DOHH2 (cell line): ENCODE measurements around the gene JADE3.

Source experiments
- H3F3A ChIP-seq: fragments of 200-600 bp; sonication (generic), shearing (Covaris generic); 2 replicates; pipeline ENCODE4 v1.6.0; 2016; ENCODE audit warnings: antibody characterized with exemption, mild to moderate bottlenecking; ENCODE audit not compliant: control insufficient read depth, insufficient read depth
- H3K27ac ChIP-seq: fragments of 200-600 bp; sonication (generic); 2 replicates; pipeline ENCODE4 v1.5.1; 2014; ENCODE audit warnings: low read depth, mild to moderate bottlenecking, low read length, moderate library complexity
- H3K27me3 ChIP-seq: fragments of 200-600 bp; sonication (generic); 2 replicates; pipeline ENCODE4 v1.6.1; 2014; ENCODE audit warnings: mild to moderate bottlenecking, low read length, mixed read lengths; ENCODE audit not compliant: control insufficient read depth
- H3K36me3 ChIP-seq: fragments of 200-600 bp; sonication (generic); 2 replicates; pipeline ENCODE4 v1.6.1; 2014; ENCODE audit warnings: mild to moderate bottlenecking, low read length, moderate library complexity, mixed read lengths; ENCODE audit not compliant: control insufficient read depth
- H3K4me1 ChIP-seq: fragments of 200-600 bp; sonication (generic); 2 replicates; pipeline ENCODE4 v1.6.1; 2014; ENCODE audit warnings: mild to moderate bottlenecking, low read length, mixed read lengths; ENCODE audit not compliant: control insufficient read depth
- H3K4me2 ChIP-seq: fragments of 200-600 bp; sonication (generic); 2 replicates; pipeline ENCODE4 v1.6.0; 2014; ENCODE audit warnings: mild to moderate bottlenecking, low read length, moderate library complexity
- H3K4me3 ChIP-seq: fragments of 200-600 bp; sonication (generic); 2 replicates; pipeline ENCODE4 v1.5.1; 2014; ENCODE audit warnings: mild to moderate bottlenecking, low read length, mixed read lengths
- H3K79me2 ChIP-seq: fragments of 200-600 bp; sonication (generic); 2 replicates; pipeline ENCODE4 v1.6.1; 2014; ENCODE audit warnings: mild to moderate bottlenecking, low read length, mixed read lengths; ENCODE audit not compliant: control insufficient read depth
- H3K9me2 ChIP-seq: fragments of 200-600 bp; sonication (generic); replicated peaks from 2 replicates; pipeline ENCODE4 v1.6.1; 2014; ENCODE audit warnings: mild to moderate bottlenecking, low read length, mixed read lengths; ENCODE audit not compliant: control insufficient read depth
- H3K9me3 ChIP-seq: fragments of 200-600 bp; sonication (generic); 2 replicates; pipeline ENCODE4 v1.6.1; 2014; ENCODE audit warnings: antibody characterized with exemption, low read length, mixed read lengths; ENCODE audit not compliant: control insufficient read depth, insufficient read depth
- H4K20me1 ChIP-seq: fragments of 200-600 bp; sonication (generic); 2 replicates; pipeline ENCODE4 v1.6.0; 2014; ENCODE audit warnings: low read depth, mild to moderate bottlenecking, antibody characterized with exemption, low read length, moderate library complexity; ENCODE audit not compliant: control insufficient read depth, insufficient read depth
- EZH2phosphoT487 ChIP-seq: fragments of 200-600 bp; sonication (generic); IDR thresholded peaks from 2 replicates; pipeline ENCODE4 v1.6.1; 2017; ENCODE audit warnings: borderline replicate concordance, mild to moderate bottlenecking, antibody characterized with exemption, low read length, moderate library complexity, mixed read lengths
- TF ChIP-seq, protein P1 (sequence below): fragments of 200-600 bp; sonication (generic); IDR thresholded peaks from one replicate; pipeline ENCODE4 v1.5.1; 2014; ENCODE audit warnings: antibody characterized with exemption, mild to moderate bottlenecking, low read depth, low read length; ENCODE audit not compliant: poor library complexity, severe bottlenecking

Gene JADE3

GRCh38 chrX:46917622-46918021 is 5.4 kb downstream of the JADE3 start:
- Histone ChIP-seq H3K79me2 (peaks cover 37% of the 10 kb centered on the region), H4K20me1 (no peaks in the 10 kb centered on the region), H3K4me3 (no peak overlapping the region), H3K9me3 (peaks cover 3% of the 10 kb centered on the region; the same call in 1 of the 2 replicates), H3K4me2 (no peak overlapping the region), H3K4me1 (peaks cover 8% of the 10 kb centered on the region), H3K9me2 (no peaks in the 10 kb centered on the region), H3K27ac (no peak overlapping the region), H3K36me3 (no peaks in the 10 kb centered on the region), H3K27me3 (peaks cover 15% of the 10 kb centered on the region), H3F3A (no peaks in the 10 kb centered on the region)
- TF ChIP-seq, protein P1, sequence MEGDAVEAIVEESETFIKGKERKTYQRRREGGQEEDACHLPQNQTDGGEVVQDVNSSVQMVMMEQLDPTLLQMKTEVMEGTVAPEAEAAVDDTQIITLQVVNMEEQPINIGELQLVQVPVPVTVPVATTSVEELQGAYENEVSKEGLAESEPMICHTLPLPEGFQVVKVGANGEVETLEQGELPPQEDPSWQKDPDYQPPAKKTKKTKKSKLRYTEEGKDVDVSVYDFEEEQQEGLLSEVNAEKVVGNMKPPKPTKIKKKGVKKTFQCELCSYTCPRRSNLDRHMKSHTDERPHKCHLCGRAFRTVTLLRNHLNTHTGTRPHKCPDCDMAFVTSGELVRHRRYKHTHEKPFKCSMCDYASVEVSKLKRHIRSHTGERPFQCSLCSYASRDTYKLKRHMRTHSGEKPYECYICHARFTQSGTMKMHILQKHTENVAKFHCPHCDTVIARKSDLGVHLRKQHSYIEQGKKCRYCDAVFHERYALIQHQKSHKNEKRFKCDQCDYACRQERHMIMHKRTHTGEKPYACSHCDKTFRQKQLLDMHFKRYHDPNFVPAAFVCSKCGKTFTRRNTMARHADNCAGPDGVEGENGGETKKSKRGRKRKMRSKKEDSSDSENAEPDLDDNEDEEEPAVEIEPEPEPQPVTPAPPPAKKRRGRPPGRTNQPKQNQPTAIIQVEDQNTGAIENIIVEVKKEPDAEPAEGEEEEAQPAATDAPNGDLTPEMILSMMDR, result no peak
- no peak for TF ChIP-seq EZH2phosphoT487

- peaks cover 36% of the 10 kb centered on the region for H3K79me2 ChIP-seq
- no peak for TF ChIP-seq EZH2phosphoT487
- TF ChIP-seq, protein P1, result no peak
- peaks cover 7% of the 10 kb centered on the region for H3K4me1 ChIP-seq
Measured at GRCh38 chrX:46918434-46918833, 6.2 kb downstream of the JADE3 start.

DNA sequence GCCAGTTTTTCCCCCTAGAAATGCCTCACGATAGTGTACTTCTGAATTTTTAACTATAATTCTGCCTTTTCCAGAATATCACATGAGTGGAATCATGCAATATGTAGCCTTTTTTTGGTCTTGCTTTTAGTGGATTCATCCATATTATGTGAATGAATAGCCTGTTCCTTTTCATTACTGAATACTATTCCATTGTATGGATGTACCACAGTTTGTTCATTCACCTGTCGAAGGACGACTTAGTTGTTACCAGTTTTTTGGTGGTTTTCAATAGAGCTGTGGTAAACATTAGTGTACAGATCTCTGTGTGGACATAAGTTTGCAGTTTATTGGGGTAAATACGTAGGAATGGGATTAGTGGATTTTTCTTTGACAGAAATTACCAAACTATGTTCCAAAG is 8.0 kb downstream of the JADE3 start:
- peaks cover 3% of the 10 kb centered on the region; the same call in 1 of the 2 replicates for H3K9me3 ChIP-seq
- H3K36me3 ChIP-seq, result no peaks in the 10 kb centered on the region
- H3K4me1 ChIP-seq, result no peaks in the 10 kb centered on the region
- H3K27me3 ChIP-seq, result no peaks in the 10 kb centered on the region; the same call in 1 of the 2 replicates
- no peak overlapping the region for H3K4me3 ChIP-seq
- H3K27ac ChIP-seq, result no peak overlapping the region
- no peaks in the 10 kb centered on the region for H3F3A ChIP-seq
- H4K20me1 ChIP-seq, result no peaks in the 10 kb centered on the region
- no peaks in the 10 kb centered on the region for H3K9me2 ChIP-seq
- no peak overlapping the region for H3K4me2 ChIP-seq
- no peak for TF ChIP-seq EZH2phosphoT487
- TF ChIP-seq, protein P1, result no peak
- H3K79me2 ChIP-seq, result peaks cover 23% of the 10 kb centered on the region

More at GRCh38 chrX:46918434-46918833, 6.2 kb downstream of the JADE3 start:
- no peaks in the 10 kb centered on the region for H3K9me2 ChIP-seq
- no peaks in the 10 kb centered on the region for H3K36me3 ChIP-seq
- H3K4me2 ChIP-seq, result no peak overlapping the region
- peaks cover 3% of the 10 kb centered on the region; the same call in 1 of the 2 replicates for H3K9me3 ChIP-seq
- H3K27ac ChIP-seq, result no peak overlapping the region
- H3K27me3 ChIP-seq, result peaks cover 14% of the 10 kb centered on the region
- no peaks in the 10 kb centered on the region for H4K20me1 ChIP-seq
- no peaks in the 10 kb centered on the region for H3F3A ChIP-seq
- H3K4me3 ChIP-seq, result no peak overlapping the region
